Adrenal gland (tissue), 12 donors: Measurements from ENCODE around the gene TCTN1. TPM values are rescaled to one million over a fixed set of nuclear protein-coding genes. Genes with fewer than 3 reads are reported as not detected.

Source experiments
- DNase-seq, 7 donors: peaks; one replicate each; pipeline ENCODE4 v3.0.0-alpha.2; 2019 to 2020
- H3K27ac ChIP-seq, 5 donors: fragments of 200-600 bp; sonication (generic) in 4 of 5; 1 replicate in 3 of 5; 2 replicates in 2 of 5; pipeline versions ENCODE4 v1.5.1 to v1.8.0; 2016 to 2020; ENCODE audit warnings: mild to moderate bottlenecking in 1 of 5
- H3K27me3 ChIP-seq: fragments of 200-600 bp; 2 replicates; pipeline ENCODE4 v1.8.0; 2021
- H3K36me3 ChIP-seq, 2 donors: fragments of 200-600 bp; replicated peaks in 1 of 2; 1 replicate in 1 of 2; 2 replicates in 1 of 2; pipeline versions ENCODE4 v1.5.1 to v1.8.0; 2018 to 2022
- H3K4me1 ChIP-seq, 2 donors: fragments of 200-600 bp; replicated peaks in 1 of 2; 1 replicate in 1 of 2; 2 replicates in 1 of 2; pipeline versions ENCODE4 v1.5.1 to v1.8.0; 2018 to 2021
- H3K4me3 ChIP-seq, 4 donors: fragments of 200-600 bp; sonication (generic) in 3 of 4; one replicate each; pipeline ENCODE4 v1.5.1; 2016 to 2018
- H3K9me3 ChIP-seq, 3 donors: fragments of 200-600 bp; sonication (generic) in 1 of 3; replicated peaks in 1 of 3; 1 replicate in 2 of 3; 2 replicates in 1 of 3; pipeline versions ENCODE4 v1.5.1 to v1.8.0; 2016 to 2021
- CTCF ChIP-seq, 6 experiments: fragments of 450-650 bp in 4 of 6; fragments of 200-600 bp in 2 of 6; sonication (generic) in 1 of 6; IDR thresholded peaks; 1 replicate in 5 of 6; 2 replicates in 1 of 6; pipeline versions ENCODE4 v1.5.1 to v1.8.0; 2016 to 2021; ENCODE audit warnings: antibody characterized with exemption in 6 of 6, mild to moderate bottlenecking in 2 of 6, moderate library complexity in 1 of 6
- POLR2A ChIP-seq, 2 donors: fragments of 450-650 bp; IDR thresholded peaks; one replicate each; pipeline ENCODE4 v1.6.1; 2017; ENCODE audit warnings: antibody characterized with exemption in 2 of 2, mild to moderate bottlenecking in 2 of 2, moderate library complexity in 1 of 2
- WGBS, 4 donors: extraction: QIAGEN DNeasy Blood & Tissue Kit in 2 of 4; methylation state at CpG; one replicate each; pipeline versions ENCODE4 v1.1.5 to v1.1.7; 2013 to 2017; 5-methylcytosine and 5-hydroxymethylcytosine counted together
- intact Hi-C, 2 donors: fragments of 100-400 bp; cut with DNase I; formaldehyde crosslinking; loops; one replicate each; pipeline versions ENCODE4 v1.14.1 to v1.15.0; 2022 to 2023
- polyA plus RNA-seq, 3 donors: library from polyadenylated mRNA; stranded (reverse); fragments of 200-250 nt in 2 of 3; fragments of 350-450 nt in 1 of 3; fragmentation: Illumina TruSeq in 1 of 3; extraction: RNeasy Lipid Tissue Mini Kit (QIAGEN cat#74804) in 1 of 3; gene quantifications; one replicate each; pipeline ENCODE4 v1.2.3, GENCODE V29; 2013 to 2014
- total RNA-seq, 9 donors: library from RNA; depleted of rRNA in 4 of 9; stranded (reverse); fragments of >200 nt in 4 of 9; fragments of 120-200 nt in 1 of 9; fragmentation: NEBNext Ultra II Directional in 1 of 9; extraction: Animal tissue kit (Norgen Biotek cat#: 25700) in 1 of 9; gene quantifications; one replicate each; pipeline versions ENCODE4 v1.1.0 to v1.2.4, GENCODE V29; 2013 to 2023
- donor health status: healthy with polysubstance abuse.
- donor health status: Bipolar disorder and iron deficiency.
- donor health status: DM: yes; HTN: yes; CAD: no.
- donor health status: DM: no; HTN: no; CAD: no.
- donor health status: DM: no; HTN: no; CAD: no.
- donor health status: DM: yes; HTN: yes; CAD: no.

Gene TCTN1
- total and polyA plus RNA-seq, 12 donors = 37.3 to 174 (median 55.1) TPM

DNA sequence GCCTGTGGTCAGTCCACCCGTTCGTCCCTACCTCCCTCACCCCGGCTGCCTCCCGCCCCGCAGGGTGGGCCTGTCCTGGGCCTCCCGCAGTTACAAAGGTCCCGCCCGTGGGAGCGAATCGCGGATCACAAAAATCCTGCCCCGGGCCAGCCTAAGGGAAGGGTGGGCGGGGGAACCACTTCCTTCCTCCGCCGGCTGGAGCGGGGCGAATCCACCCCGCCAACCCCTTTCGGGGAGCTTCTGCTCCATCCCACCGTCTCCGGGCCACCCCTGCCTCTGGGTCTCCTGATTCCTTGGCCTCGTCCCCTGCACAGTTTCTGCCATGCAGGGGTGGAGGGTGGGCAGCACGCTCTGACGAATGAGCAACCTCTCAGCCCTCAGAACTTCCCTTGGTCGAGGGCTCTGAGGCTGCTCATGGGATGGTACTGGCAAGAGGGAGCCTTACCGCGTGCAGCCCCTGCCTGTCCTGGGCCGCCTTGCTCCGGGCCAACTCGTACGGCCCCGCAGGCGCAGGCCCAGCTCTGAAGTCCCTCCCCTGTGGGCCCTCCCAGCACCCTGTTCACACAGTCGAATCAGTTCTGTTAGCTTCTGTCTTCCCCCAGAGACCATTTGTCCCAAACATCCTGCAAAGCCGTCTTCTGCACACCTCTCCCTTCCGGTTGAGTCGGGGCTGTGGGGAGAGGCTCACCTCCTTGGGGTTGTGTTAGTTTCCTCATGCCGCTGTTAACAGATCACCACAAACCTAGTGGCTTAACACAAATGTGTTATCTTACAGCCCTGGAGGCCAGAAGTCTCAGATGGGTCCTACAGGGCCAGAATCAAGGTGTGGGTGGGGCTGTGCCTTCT lies 75.6 kb downstream of the TCTN1 start:
- intact Hi-C loops = no loop called here
- TF ChIP-seq POLR2A (IDR thresholded peaks at IDR 0.05) = no peak
- H3K27ac ChIP-seq = peak overlapping the region in 4 of 5 donors; percentile 11 to 77 (median 48)
- 24 to 54% (median 40%) methylated on average over 10 to 38 of the region's 38 CpGs for WGBS, 4 donors
- peak overlapping the region in 2 of 4 donors; percentile 31 to 48 for H3K4me3 ChIP-seq
- DNase-seq = peak in 5 of 7 donors; percentile 28 to 44 (median 36)
- no peaks in the 10 kb centered on the region for H3K9me3 ChIP-seq
- peaks cover 6 to 17% of the 10 kb centered on the region in 2 donors for H3K4me1 ChIP-seq
- H3K27me3 ChIP-seq = no peaks in the 10 kb centered on the region
- no peaks in the 10 kb centered on the region for H3K36me3 ChIP-seq

DNA sequence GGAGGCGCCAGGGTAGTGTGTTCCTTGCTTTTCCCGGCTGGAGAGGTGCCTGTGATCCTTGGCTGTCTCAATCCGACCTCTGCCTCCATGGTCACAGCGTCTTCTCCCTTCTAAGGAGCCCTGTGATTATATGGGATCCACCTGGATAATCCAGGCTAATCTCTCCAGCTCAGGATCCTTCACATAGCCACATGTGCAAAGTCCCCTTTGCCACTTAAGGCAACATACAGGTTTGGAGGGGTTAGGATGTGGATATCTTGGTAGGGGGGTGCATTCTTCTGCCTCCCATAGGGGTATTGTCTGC lies 76.2 kb downstream of the TCTN1 start:
- Histone ChIP-seq H3K27ac (peak overlapping the region in 1 of 5 donors; percentile 77), H3K9me3 (no peaks in the 10 kb centered on the region), H3K4me1 (peaks cover 6 to 17% of the 10 kb centered on the region in 2 donors), H3K4me3 (no peak overlapping the region), H3K27me3 (no peaks in the 10 kb centered on the region), H3K36me3 (no peaks in the 10 kb centered on the region)
- 72 to 77% (median 73%) methylated on average over 4 of the region's 4 CpGs for WGBS, 4 donors
- no peak for DNase-seq
- intact Hi-C loops = no loop called here
- TF ChIP-seq POLR2A (IDR thresholded peaks at IDR 0.05) = no peak
- TF ChIP-seq CTCF (IDR thresholded peaks at IDR 0.05) = no peak

DNA sequence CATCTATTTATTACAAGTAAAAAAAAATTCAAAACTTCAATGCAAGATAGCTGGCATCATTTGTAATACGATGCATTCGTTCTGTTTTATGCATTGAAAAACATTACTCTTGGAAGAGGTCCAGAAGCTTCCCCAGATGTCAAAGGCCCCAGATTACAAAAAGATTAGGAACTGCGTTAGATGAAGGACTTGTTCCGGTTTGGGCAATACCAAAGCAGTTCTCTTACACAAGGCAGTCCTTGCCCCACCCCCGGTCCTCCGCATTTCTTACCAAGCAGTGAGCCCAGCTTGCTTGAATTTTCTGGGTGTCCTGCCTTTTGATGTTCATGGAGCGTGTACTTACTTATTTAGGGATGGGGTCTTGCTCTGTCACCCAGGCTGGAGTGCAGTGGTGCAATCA lies 79.8 kb downstream of the TCTN1 start:
- whole genome bisulfite sequencing, 4 donors = 45 to 60% (median 47%) methylated on average over 7 of the region's 7 CpGs
- intact Hi-C loops = no loop called here

GRCh38 chr12:110694330-110694901 lies 80.5 kb downstream of the TCTN1 start:
- no peaks in the 10 kb centered on the region for H3K36me3 ChIP-seq
- H3K4me1 ChIP-seq = peaks cover 5 to 22% of the 10 kb centered on the region in 2 donors
- H3K9me3 ChIP-seq = no peaks in the 10 kb centered on the region
- no peak overlapping the region for H3K4me3 ChIP-seq
- intact Hi-C loops = no loop called here
- peak; percentile 55 to 80 (median 63) for DNase-seq
- TF ChIP-seq POLR2A (IDR thresholded peaks at IDR 0.05) (no peak), CTCF (IDR thresholded peaks at IDR 0.05) (no peak)
- peak overlapping the region in 4 of 5 donors; percentile 4 to 88 (median 46) for H3K27ac ChIP-seq
- WGBS, 4 donors = 62 to 87% (median 64%) methylated on average over 9 to 12 of the region's 12 CpGs
- H3K27me3 ChIP-seq = no peaks in the 10 kb centered on the region

More for the DNA sequence above, 79.8 kb downstream of the TCTN1 start:
- H3K4me3 ChIP-seq = no peak overlapping the region
- peak overlapping the region in 3 of 5 donors; percentile 1 to 88 (median 44) for H3K27ac ChIP-seq
- no peaks in the 10 kb centered on the region for H3K36me3 ChIP-seq
- peaks cover 1 to 17% of the 10 kb centered on the region in 2 donors for H3K4me1 ChIP-seq
- H3K9me3 ChIP-seq = no peaks in the 10 kb centered on the region
- H3K27me3 ChIP-seq = no peaks in the 10 kb centered on the region
- DNase-seq = peak; percentile 41 to 84 (median 58)
- no peak for TF ChIP-seq POLR2A (IDR thresholded peaks at IDR 0.05)
- no peak for TF ChIP-seq CTCF (IDR thresholded peaks at IDR 0.05)
